EL (cell line): Measurements from ENCODE around the gene APOBEC3F.
"Not testable (repeated sequence)": the region's sequence is repeated elsewhere in the genome, so short reads cannot be mapped to it uniquely, and the experiment has no call there.

Experiments
- DNase-seq: peaks from one replicate; pipeline ENCODE4 v3.0.0-alpha.2; 2016

APOBEC3F gene

DNA sequence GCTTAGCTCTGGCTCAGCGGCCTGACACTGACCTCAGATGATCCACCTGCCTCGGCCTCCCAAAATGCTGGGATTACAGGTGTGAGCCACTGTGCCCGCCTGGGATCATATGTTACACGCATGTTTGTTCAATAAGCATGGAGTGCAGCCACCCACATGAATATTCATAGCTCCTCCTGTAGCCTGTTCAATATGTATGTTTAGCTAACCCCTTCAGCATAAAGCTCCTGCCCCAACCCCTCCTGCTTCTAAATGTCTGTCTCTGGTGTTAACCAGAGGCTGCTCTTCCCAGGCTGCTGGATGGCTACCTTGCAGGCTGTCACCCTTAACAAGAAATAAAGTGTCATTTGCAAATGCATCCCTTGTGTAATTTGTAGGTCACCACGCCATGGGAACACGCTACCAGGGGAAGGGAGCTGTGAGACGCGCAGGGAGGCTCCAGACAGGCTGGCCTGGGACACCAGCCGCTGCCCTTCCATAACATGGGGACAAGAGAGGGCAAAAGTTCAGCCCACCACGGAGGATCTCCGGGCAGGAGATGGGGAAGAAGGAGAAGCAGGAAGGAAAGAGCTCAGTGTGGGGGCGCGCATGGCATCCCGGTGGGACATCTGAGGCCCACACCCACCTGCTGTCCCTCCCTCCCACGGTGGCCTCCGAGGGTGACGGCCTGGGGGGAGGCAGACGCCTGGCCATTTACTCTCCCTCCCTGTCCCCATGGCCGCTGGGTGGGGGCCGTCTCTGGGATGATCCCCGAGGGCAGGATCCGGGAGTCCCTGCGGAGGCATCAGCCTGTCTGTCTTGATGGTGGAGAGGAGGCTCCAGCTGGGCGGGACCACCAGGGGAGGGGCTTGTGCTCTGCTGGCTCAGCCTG, 35.7 kb downstream of the APOBEC3F start:
- DNase-seq = not testable (repeated sequence)

DNA sequence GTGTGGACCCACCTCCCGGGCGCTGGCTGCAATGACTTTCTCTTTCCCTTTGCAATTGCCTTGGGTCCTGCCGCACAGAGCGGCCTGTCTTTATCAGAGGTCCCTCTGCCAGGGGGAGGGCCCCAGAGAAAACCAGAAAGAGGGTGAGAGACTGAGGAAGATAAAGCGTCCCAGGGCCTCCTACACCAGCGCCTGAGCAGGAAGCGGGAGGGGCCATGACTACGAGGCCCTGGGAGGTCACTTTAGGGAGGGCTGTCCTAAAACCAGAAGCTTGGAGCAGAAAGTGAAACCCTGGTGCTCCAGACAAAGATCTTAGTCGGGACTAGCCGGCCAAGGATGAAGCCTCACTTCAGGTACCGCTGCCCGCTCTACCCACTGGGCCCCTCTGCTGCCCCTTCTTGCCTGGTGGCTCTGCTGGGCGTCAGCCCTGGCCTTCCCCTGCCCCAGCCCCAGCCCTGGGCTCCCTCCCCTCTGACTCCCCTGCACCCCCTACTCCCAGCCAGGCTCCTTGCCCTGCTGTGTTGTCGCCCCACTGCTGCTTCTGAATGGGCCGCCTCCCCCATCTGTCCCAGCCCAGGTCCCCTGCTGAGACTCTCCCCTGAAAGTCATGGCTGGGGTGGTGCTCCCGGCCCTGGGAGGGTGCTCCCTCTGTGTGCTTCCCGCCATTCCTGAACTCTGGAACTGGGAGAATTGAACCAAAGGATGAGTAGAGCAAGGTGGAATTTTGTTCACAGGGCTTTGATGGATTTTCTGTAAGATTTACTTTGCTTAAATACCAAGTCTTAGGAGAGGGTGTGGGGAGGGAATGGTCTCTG, 36.6 kb downstream of the APOBEC3F start, which contains the start of gene APOBEC3G:
Gene APOBEC3G (plus strand): TSS at position 250 of the 815 bp plus-strand sequence. CDS start 87 bp downstream, at position 337.
- peak; percentile 81 for DNase-seq

DNA sequence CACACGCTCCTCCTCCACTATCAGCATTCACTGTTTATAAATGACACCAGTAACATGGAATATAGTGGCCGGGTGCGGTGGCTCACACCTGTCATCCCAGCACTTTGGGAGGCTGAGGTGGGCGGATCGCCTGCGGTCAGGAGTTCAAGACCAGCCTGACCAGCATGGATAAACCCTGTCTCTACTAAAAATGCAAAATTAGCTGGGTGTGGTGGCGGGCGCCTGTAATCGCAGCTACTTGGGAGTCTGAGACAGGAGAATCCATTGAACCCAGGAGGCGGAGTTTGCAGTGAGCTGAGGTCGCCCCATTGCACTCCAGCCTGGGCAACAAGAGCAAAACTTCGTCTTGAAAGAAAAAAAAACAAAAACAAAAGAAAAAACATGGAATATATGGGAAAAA, 37.2 kb downstream of the APOBEC3F start:
- not testable (repeated sequence) for DNase-seq

DNA sequence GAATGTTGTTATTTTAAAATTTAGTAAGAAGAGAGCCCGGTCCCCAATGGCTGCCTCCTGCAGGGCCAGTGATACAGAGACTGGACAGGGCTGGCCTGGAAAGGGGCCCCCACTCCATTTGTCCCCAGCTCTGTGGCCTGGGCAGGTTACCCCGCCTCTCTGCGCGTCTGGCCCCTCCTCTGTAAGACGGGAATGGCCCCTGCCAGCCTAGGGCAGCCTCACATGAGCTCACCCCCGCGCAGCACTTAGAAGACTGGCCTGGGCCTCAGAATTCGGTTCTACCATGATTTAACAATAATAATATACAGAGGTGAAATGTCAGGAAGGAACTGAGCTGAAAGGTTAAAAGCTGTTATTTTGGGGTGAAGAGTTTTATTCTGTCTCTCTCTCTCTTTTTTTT, 37.7 kb downstream of the APOBEC3F start:
- no peak for DNase-seq

DNA sequence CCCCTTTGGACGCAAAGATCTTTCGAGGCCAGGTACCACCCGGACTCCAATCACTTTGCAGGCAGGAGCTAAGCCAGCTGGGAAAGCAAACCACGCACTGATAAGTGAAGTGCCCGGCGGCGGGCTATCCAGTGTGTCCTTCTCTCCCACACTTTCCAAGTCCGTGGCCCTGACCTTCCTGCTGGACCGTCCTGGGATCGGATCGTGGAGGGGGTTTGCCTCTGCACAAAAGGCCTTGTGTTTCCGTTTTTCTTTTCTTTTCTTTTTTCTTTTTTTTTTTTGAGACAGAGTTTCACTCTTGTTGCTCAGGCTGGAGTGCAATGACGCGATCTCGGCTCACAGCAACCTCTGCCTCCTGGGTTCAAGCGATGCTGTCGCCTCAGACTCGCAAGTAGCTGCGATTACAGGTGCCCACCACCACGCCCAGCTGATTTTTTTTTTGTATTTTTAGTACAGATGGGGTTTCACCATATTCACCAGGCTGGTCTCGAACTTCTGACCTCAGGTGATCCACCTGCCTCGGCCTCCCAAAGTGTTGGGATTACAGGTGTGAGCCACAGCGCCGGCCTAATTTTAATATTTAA, 38.5 kb downstream of the APOBEC3F start:
- DNase-seq = not testable (repeated sequence)

DNA sequence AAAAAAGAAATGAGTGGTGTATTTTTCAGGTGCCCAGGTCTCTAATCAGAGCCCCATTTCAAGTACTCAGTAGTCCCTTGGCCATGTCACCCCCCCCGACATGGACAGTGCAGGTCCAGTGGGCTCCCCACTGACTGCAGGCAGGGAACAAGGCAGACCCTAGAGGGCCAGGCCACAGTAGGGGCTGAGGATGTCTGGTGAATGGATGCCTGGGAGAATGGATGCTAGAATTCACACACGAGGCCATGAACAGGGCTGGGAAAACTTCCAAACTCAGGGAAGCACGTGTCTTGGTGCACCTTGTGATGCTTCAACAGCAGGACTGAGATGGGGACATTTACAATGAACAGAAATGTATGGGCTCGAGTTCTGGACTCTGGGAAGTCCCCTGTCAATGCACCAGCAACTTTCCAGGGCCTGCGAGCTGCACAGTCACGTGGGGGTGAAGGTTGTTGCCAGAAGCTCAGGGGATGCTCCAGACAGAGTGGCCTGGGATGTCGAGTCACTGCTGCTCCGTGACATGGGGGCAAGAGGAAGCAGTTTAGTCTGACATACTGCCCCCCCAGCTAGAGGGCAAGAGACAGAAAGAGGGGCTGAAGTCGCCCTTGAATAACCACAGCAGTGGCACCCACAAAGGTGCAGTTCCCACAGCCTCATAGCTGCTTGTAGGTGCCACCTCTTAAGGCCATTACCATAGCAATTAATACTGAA, 39.5 kb downstream of the APOBEC3F start:
- DNase-seq = no peak

DNA sequence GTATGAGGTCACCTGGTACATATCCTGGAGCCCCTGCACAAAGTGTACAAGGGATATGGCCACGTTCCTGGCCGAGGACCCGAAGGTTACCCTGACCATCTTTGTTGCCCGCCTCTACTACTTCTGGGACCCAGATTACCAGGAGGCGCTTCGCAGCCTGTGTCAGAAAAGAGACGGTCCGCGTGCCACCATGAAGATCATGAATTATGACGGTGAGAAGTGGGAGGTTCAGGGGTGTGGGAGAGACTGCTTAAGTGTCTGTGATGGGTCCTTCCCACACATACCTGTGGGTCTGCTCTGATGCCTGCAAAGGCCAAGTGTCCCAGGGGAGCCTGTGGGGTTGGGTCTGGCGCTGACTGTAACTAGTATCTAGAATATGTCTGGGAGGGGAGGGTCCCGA, 40.4 kb downstream of the APOBEC3F start:
- no peak for DNase-seq

DNA sequence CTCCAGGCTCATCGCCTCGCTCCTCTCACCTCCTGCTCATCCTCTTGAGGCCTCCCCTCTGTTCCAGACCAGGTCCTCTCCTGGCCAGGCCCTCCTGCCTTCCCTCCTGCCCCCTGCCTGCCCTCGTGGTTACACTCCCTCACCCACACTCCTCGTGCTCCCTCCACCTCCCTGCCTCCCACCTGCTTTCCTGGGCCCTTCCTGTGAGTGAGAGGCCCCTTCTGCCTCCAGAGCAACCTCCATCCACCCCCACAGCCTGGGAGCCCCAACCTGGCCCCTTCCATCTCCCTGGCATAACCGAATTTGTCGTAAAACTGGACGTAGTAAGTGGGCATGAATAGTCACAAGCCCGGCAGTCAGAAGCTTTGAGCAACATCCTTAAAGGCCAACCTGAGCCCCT, 40.9 kb downstream of the APOBEC3F start:
- DNase-seq = no peak

DNA sequence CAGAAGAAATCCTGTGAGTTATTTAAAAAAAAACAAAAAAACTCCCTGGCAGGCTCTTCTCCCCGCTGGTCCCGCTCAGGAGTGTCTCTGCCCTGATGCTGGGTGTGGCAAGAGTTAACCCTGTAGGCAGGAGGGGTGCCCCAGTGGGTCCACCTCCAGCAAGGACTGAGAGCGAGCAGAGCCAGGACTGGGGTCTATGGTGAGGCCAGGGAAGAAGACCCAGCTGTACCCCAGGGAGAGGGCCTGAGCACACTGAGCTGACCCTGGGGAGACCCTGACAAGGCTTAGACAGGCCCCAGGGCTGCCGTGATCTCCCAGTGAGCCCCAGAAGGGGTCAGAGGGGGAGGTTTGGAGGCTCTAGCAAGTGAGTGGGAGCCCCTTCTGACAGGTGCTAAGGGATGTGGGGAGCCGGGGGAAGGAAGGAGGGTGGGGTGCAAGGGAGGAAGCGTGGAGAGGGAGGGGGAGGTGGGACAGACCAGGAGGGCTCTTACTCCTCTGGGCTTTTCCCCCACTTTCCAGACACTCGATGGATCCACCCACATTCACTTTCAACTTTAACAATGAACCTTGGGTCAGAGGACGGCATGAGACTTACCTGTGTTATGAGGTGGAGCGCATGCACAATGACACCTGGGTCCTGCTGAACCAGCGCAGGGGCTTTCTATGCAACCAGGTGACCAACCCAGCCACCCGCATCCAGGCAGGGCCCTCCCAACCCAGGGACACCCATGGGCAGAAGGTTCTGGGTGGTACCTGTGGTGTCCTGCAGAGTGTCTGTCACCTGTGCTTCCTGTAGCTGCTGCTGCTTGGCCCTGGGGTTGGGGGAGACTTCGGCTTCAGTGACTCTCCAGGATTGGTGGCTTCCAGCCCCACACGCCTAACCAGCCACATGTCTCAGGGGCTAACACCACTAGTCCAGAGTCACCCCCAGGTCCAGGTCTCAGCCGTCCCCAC, 42.8 kb downstream of the APOBEC3F start:
- DNase-seq = no peak

DNA sequence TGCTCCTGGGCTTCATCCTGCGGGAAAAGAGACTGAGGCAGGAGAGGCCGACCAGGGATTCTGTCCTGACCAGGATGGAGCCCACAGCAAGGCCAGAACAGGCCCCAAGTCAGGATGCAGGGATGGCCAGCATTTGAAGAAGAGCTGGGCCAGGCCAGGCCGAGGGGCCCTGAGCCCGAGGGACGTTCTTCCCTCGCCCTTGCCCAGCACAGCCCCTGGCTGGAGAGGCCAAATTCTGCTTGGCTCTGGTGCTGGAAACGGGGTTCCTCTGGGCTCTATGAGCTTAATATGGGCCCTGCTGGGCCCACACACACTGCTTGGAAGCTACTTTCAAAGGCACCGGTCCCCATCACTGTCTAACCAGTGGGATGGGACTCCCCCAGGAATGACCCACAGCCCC, 44.0 kb downstream of the APOBEC3F start:
- DNase-seq = no peak

DNA sequence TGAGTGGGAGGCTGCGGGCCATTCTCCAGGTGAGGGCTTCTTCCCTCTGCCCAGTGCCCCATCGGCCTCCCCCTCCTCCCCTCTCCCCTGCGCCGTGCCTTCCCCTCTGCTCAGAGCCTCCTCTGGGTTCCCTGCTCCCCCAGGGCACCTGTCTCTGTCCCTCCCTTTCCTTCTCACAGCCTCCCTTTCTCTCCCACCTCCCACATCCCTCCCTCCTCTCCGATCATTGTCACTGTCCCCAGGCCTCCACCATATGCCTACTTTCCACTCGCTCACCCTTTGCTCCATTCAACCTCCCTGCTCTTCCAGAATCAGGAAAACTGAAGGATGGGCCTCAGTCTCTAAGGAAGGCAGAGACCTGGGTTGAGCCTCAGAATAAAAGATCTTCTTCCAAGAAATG, 46.4 kb downstream of the APOBEC3F start:
- DNase-seq = no peak

DNA sequence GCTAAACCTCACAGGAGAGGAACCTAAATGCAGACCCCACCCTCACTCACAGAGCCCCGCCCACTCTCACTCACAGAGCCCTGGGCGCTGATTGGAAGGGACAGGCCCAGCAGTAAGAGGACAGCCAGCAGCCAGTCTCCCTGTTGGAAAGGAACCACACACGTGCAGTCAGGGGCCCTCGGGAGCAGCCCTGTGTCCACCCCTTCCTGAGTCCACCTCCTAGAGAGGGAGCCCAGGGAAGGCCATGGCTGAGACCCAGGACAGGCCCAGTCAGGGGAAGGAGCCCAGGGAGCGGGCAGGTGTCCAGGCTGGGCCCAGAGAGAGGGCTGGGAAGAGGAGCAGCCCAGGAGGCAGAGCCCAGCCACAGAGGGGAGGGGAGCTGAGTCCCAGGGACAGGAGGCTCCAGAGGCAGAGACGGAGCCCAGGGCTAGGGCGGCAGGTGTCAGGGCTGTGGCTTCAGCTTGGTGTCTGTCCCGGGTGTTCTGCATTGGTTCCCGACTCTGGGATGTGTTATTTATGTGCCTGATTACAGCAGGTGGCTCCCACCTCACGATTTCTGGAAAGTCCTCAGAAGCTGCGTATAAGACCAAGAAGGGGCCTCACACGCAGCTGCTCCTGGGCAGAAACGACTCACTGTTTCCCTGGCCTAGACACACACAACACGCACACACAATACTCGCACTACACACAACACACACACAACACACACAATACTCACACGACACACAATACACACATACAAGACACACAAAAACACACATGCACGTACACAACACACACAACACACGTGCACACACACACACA, 47.4 kb downstream of the APOBEC3F start:
- no peak for DNase-seq

DNA sequence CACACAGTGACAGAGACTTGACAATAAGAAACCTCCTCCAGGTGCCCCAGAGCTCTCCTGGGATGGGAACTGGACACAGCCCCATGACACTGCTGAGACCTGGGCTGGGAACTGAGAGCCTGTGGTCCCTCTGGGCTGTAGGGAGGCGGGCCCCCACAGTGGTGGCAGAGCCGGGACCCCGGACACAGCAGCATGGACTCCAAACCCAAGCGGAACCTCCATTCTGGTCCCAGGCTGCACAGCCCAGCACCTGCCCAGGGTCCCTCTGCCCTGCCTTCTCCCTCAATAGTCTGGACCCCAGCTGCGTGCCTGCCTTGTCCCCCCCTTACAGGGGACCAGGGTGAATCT, 48.0 kb downstream of the APOBEC3F start:
- no peak for DNase-seq

DNA sequence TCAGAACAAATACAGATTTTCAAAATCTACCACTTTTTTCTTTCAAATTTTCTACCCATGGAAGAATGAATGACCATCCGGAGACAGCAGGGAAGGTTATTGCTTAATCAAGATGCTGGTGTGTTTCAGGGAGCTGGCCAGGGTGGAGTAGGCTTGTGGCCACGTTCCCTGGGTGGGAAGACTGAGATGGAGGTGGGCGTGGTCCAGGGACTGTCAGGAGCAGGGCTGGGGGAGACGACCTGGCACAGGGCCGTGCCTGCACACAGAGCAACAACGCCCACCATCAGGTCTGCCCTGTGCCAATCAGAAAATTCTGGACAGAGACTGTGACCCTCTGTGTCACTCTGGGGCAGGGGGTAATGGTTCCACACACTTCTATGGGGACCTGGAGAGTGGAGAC, 49.3 kb downstream of the APOBEC3F start:
- DNase-seq = no peak

DNA sequence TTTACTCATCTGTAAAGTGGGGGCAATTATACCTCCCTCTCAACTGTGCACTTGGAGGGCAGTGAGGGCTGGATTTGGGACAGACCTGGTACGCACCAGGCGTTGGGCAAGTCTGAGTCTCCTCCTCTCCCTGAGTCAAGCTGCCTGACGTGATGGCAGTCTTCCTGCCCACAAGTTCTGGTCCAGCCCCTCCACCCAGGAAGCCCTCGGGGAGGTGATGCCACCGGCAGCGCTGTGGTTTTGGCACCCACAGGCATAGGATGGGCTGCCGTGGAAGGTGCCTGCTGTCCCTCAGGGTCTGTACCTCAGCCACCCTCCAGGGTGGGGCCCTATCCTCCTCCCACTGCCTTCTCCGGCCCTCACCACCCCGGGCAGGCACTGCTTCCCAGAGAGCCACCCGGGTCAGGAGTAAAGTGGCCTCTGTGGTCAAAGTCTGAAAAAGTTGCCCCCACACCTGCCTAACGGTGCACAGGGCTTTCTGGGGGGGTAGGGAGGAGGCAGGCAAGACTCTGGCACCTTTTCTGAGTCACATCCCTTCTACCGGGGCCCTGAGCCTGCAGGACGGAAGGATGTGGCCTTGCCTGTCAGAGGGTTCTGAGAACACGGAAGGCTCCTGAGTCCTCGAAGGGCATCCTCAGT, 49.9 kb downstream of the APOBEC3F start:
- DNase-seq = peak; percentile 63

DNA sequence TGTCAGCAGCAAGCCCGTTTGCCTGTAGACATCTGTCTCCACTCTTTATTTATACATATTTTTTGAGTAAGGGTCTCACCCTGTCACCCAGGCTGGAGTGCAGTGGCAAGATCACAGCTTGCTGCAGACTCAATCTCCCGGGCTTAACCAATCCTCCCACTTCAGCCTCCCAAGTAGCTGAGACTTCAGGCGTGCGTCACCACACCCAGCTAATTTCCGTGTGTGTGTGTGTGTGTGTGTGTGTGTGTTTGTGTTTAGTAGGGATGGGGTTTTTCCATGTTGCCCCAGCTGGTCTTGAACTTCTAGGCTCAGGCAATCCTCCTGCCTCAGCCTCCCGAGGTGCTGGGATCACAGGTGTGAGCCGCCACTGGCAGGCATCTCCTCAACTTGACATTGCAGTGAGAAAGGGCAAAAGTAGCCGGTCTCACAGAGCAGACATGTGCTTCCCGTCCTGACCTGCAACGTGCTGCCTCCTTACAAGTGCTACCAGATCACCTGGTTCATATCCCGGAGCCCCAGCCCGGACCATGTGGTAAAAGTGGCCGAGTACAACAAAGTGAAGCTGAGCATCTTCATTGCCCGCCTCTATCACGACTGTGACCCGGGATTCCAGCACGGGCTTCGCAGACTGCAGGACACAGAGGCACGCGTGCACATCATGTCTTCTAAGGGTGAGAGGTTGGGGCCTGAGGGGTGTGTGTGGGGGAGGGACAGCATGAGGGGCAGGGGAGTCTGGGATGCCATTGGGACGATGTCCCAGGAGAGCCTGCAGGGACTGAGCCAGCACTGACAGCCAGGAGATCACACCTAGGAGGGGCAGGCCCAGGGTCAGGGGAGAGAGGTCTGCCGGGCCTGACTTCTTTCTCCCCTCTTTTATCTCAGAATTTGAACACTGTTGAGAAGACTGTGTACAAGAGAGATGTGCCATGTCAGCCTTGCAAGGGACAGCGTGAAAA, 50.7 kb downstream of the APOBEC3F start:
- no peak for DNase-seq

DNA sequence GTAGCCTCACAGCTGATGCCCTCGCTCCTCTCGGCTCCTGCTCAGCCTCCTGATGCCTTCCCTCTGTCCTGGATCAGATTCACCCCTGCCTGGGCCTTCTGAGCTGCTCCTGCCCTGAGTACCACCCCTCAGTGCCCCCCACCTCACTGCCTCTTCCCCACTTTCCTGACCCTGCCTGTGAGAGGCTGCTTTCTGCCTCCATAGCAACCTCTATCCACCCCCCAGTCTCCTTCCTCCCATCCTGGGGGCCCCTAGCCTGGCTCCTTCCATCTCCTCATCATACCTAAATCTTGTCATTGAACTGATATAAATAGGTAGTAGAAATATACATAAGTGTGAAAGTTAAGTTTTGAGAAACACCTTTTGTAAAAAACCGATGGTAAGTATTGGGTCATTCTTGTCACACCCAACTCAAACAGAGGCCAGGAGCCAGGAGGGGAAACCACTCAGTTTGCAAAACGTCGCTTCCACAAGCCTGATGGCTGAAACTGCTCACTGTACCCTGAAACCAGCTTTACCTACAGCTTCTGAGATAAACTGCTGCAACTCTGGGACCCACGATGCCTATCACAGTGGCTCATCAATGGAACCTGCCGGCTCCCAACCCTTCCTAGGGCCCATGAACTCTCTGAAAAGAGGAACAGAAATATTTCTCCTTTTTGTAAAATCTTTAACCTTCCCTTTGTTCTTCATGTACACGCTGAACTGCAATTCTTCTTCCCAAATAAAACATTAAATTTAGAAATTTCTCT, 51.6 kb downstream of the APOBEC3F start:
- DNase-seq = no peak

DNA sequence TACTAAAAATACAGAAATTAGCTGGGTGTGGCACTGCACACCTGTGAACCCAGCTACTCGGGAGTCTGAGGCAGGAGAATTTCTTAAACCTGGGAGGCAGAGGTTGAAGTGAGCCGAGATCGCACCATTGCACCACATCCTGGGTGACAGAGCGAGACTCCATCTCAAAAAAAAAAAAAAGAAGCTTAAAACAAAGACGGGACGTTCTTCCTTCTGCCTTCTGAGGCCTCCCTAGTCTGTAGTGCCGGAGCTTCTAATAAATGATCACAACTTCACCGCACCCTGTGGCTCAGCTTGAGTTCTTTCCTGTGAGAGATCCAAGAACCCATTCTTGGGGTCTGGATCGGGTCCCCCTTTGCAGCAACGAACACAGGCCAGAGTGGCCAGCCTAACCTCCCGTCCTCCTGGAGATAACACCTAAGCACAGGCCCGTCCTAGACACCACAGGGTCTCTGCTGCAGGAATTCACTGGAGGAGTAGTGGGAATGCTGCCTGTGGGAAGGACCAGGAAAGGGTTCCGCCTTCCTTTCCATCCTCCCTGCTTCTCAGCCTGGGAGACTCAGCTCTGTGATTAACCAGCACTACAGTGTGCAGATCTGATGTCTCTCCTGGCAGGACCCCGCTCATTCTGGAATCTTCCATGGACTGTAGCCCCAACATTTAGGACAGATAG, 54.2 kb downstream of the APOBEC3F start:
- no peak for DNase-seq
